HEK293 (cell line): ENCODE measurements around the gene ABCA7.

ENCODE experiments used
- GLIS1 ChIP-seq: fragments of 450-650 bp; formaldehyde crosslinking; IDR thresholded peaks from 2 replicates; pipeline ENCODE4 v1.5.1; 2016; ENCODE audit warnings: missing biosample characterization, missing genetic modification characterization
- INSM2 ChIP-seq: fragments of 450-650 bp; formaldehyde crosslinking; IDR thresholded peaks from 2 replicates; pipeline ENCODE4 v1.5.1; 2016; ENCODE audit warnings: missing biosample characterization, missing genetic modification characterization
- KLF1 ChIP-seq: fragments of 450-650 bp; formaldehyde crosslinking; IDR thresholded peaks from 2 replicates; pipeline ENCODE4 v1.5.1; 2016; ENCODE audit warnings: missing biosample characterization, missing genetic modification characterization
- KLF10 ChIP-seq: fragments of 450-650 bp; IDR thresholded peaks from 2 replicates; pipeline ENCODE4 v1.5.1; 2018; ENCODE audit warnings: missing biosample characterization, mild to moderate bottlenecking, missing genetic modification characterization
- SCRT2 ChIP-seq: fragments of 450-650 bp; formaldehyde crosslinking; IDR thresholded peaks from 2 replicates; pipeline ENCODE4 v1.5.1; 2016; ENCODE audit warnings: missing biosample characterization, missing genetic modification characterization
- SP2 ChIP-seq: fragments of 450-650 bp; formaldehyde crosslinking; IDR thresholded peaks from 2 replicates; pipeline ENCODE4 v1.5.1; 2016; ENCODE audit warnings: missing biosample characterization, missing genetic modification characterization
- SP3 ChIP-seq: fragments of 450-650 bp; formaldehyde crosslinking; IDR thresholded peaks from 2 replicates; pipeline ENCODE4 v1.5.1; 2016; ENCODE audit warnings: missing biosample characterization, missing genetic modification characterization
- ZBTB44 ChIP-seq: fragments of 450-650 bp; IDR thresholded peaks from 2 replicates; pipeline ENCODE4 v1.5.1; 2018; ENCODE audit warnings: missing biosample characterization, mild to moderate bottlenecking, missing genetic modification characterization
- ZBTB8A ChIP-seq: fragments of 450-650 bp; formaldehyde crosslinking; IDR thresholded peaks from 2 replicates; pipeline ENCODE4 v1.5.1; 2016; ENCODE audit warnings: missing biosample characterization, missing genetic modification characterization
- ZNF146 ChIP-seq: fragments of 450-650 bp; formaldehyde crosslinking; IDR thresholded peaks from 2 replicates; pipeline ENCODE4 v1.5.1; 2016; ENCODE audit warnings: missing biosample characterization, missing genetic modification characterization
- ZNF157 ChIP-seq: fragments of 450-650 bp; formaldehyde crosslinking; IDR thresholded peaks from 2 replicates; pipeline ENCODE4 v1.5.1; 2016; ENCODE audit warnings: missing biosample characterization, missing genetic modification characterization
- ZNF169 ChIP-seq: fragments of 450-650 bp; formaldehyde crosslinking; IDR thresholded peaks from 2 replicates; pipeline ENCODE4 v1.5.1; 2016; ENCODE audit warnings: missing biosample characterization, missing genetic modification characterization
- ZNF214 ChIP-seq: fragments of 450-650 bp; formaldehyde crosslinking; IDR thresholded peaks from 2 replicates; pipeline ENCODE4 v1.5.1; 2017; ENCODE audit warnings: missing biosample characterization, mild to moderate bottlenecking, missing genetic modification characterization, borderline replicate concordance
- ZNF221 ChIP-seq: fragments of 450-650 bp; formaldehyde crosslinking; IDR thresholded peaks from 2 replicates; pipeline ENCODE4 v1.5.1; 2017; ENCODE audit warnings: missing biosample characterization, missing genetic modification characterization, borderline replicate concordance
- ZNF292 ChIP-seq: fragments of 450-650 bp; formaldehyde crosslinking; IDR thresholded peaks from 2 replicates; pipeline ENCODE4 v1.5.1; 2016; ENCODE audit warnings: low read depth, missing biosample characterization, missing genetic modification characterization, borderline replicate concordance
- ZNF335 ChIP-seq: fragments of 450-650 bp; formaldehyde crosslinking; conservative IDR thresholded peaks from 2 replicates; pipeline ENCODE4 v1.5.1; 2016; ENCODE audit warnings: missing biosample characterization, missing genetic modification characterization
- ZNF350 ChIP-seq: fragments of 450-650 bp; formaldehyde crosslinking; IDR thresholded peaks from 2 replicates; pipeline ENCODE4 v1.5.0; 2017; ENCODE audit warnings: missing biosample characterization, mild to moderate bottlenecking, missing genetic modification characterization
- ZNF391 ChIP-seq: fragments of 450-650 bp; formaldehyde crosslinking; IDR thresholded peaks from 2 replicates; pipeline ENCODE4 v1.5.1; 2016; ENCODE audit warnings: low read depth, missing biosample characterization, missing genetic modification characterization, borderline replicate concordance
- ZNF426 ChIP-seq: fragments of 450-650 bp; formaldehyde crosslinking; IDR thresholded peaks from 2 replicates; pipeline ENCODE4 v1.5.1; 2017; ENCODE audit warnings: missing biosample characterization, missing genetic modification characterization, mild to moderate bottlenecking, inconsistent platforms, moderate library complexity
- ZNF433 ChIP-seq: fragments of 450-650 bp; formaldehyde crosslinking; IDR thresholded peaks from 2 replicates; pipeline ENCODE4 v1.5.1; 2016; ENCODE audit warnings: missing biosample characterization, missing genetic modification characterization, low read depth
- ZNF488 ChIP-seq: fragments of 450-650 bp; formaldehyde crosslinking; IDR thresholded peaks from 2 replicates; pipeline ENCODE4 v1.5.1; 2016; ENCODE audit warnings: missing biosample characterization, missing genetic modification characterization
- ZNF561 ChIP-seq: fragments of 450-650 bp; IDR thresholded peaks from 2 replicates; pipeline ENCODE4 v1.5.1; 2018; ENCODE audit warnings: missing biosample characterization, missing genetic modification characterization, borderline replicate concordance
- ZNF704 ChIP-seq: fragments of 450-650 bp; formaldehyde crosslinking; IDR thresholded peaks from 2 replicates; pipeline ENCODE4 v1.5.1; 2016; ENCODE audit warnings: missing biosample characterization, missing genetic modification characterization
- ZNF785 ChIP-seq: fragments of 450-650 bp; formaldehyde crosslinking; IDR thresholded peaks from 2 replicates; pipeline ENCODE4 v1.5.1; 2016; ENCODE audit warnings: missing biosample characterization, missing genetic modification characterization
- TF ChIP-seq, protein P1 (sequence below): fragments of 450-650 bp; formaldehyde crosslinking; IDR thresholded peaks from 2 replicates; pipeline ENCODE4 v1.5.1; 2016; ENCODE audit warnings: missing biosample characterization, missing genetic modification characterization
- TF ChIP-seq, protein P2 (sequence below): fragments of 450-650 bp; formaldehyde crosslinking; IDR thresholded peaks from 2 replicates; pipeline ENCODE4 v1.5.1; 2016; ENCODE audit warnings: missing biosample characterization, missing genetic modification characterization
- TF ChIP-seq, protein P3 (sequence below): fragments of 450-650 bp; IDR thresholded peaks from 2 replicates; pipeline ENCODE4 v1.5.1; 2018; ENCODE audit warnings: missing biosample characterization, missing genetic modification characterization
- TF ChIP-seq, protein P4 (sequence below): fragments of 450-650 bp; formaldehyde crosslinking; IDR thresholded peaks from 2 replicates; pipeline ENCODE4 v1.5.1; 2016; ENCODE audit warnings: missing biosample characterization, missing genetic modification characterization

The ABCA7 gene

DNA sequence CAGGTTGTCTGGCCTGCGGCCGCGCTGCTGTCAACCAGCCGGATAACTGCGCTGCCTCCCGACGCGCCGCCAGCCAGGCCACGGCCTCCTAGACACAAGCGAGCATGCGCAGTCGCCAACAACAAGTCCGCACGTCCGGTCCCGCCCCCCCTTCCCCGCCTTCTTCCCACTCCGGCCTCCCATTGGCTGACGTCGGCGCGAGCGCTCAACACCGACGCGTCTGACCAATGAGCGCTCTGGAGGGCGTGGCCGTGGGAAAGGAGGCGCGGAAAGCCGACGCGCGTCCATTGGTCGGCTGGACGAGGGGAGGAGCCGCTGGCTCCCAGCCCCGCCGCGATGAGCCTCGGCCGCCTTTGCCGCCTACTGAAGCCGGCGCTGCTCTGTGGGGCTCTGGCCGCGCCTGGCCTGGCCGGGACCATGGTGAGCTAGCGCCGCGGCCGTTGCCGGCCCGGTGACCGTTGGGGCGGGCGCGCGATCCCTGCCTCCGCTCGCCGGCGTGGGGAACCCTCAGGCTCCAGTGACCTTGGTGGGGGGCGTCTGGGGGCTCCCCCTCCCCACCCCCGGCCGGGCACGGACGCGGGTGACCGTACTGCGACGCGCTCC is 63.9 kb downstream of the ABCA7 start, which contains the start of gene GPX4 (continued):
- TF ChIP-seq ZNF391 (tag by site-specific recombination) (peak; percentile 42; the same call in 1 of the 2 replicates), ZNF146 (tag by site-specific recombination) (no peak), KLF1 (peak; percentile 24; the same call in 1 of the 2 replicates), KLF10 (tag by site-specific recombination) (peak; percentile 73), ZNF169 (tag by site-specific recombination) (no peak), ZNF433 (tag by site-specific recombination) (no peak), ZNF704 (tag by site-specific recombination) (no peak), INSM2 (tag by site-specific recombination) (0 out of 2 replicates have a peak, but pooled peaks have one; percentile 19), ZNF157 (tag by site-specific recombination) (no peak), SP3 (peak; percentile 91), ZNF561 (peak; percentile 74), GLIS1 (tag by site-specific recombination) (peak; percentile 64), ZNF335 (tag by site-specific recombination) (peak; percentile 58), ZNF488 (tag by site-specific recombination) (no peak), ZNF214 (tag by site-specific recombination) (no peak), ZNF221 (tag by site-specific recombination) (0 out of 2 replicates have a peak, but pooled peaks have one; percentile 17), ZNF426 (no peak), ZNF350 (tag by site-specific recombination) (no peak), ZBTB44 (no peak), SCRT2 (peak; percentile 93), ZNF292 (no peak), ZNF785 (tag by site-specific recombination) (peak; percentile 86), ZBTB8A (tag by site-specific recombination) (peak; percentile 91), SP2 (tag by site-specific recombination) (peak; percentile 100)
- TF ChIP-seq, protein P1, sequence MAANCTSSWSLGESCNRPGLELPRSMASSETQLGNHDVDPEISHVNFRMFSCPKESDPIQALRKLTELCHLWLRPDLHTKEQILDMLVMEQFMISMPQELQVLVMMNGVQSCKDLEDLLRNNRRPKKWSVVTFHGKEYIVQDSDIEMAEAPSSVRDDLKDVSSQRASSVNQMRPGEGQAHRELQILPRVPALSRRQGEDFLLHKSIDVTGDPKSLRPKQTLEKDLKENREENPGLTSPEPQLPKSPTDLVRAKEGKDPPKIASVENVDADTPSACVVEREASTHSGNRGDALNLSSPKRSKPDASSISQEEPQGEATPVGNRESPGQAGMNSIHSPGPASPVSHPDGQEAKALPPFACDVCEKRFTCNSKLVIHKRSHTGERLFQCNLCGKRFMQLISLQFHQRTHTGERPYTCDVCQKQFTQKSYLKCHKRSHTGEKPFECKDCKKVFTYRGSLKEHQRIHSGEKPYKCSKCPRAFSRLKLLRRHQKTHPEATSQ (tag by site-specific recombination) = peak; percentile 81
- TF ChIP-seq, protein P2, sequence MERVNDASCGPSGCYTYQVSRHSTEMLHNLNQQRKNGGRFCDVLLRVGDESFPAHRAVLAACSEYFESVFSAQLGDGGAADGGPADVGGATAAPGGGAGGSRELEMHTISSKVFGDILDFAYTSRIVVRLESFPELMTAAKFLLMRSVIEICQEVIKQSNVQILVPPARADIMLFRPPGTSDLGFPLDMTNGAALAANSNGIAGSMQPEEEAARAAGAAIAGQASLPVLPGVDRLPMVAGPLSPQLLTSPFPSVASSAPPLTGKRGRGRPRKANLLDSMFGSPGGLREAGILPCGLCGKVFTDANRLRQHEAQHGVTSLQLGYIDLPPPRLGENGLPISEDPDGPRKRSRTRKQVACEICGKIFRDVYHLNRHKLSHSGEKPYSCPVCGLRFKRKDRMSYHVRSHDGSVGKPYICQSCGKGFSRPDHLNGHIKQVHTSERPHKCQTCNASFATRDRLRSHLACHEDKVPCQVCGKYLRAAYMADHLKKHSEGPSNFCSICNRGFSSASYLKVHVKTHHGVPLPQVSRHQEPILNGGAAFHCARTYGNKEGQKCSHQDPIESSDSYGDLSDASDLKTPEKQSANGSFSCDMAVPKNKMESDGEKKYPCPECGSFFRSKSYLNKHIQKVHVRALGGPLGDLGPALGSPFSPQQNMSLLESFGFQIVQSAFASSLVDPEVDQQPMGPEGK = peak; percentile 86
- TF ChIP-seq, protein P3, sequence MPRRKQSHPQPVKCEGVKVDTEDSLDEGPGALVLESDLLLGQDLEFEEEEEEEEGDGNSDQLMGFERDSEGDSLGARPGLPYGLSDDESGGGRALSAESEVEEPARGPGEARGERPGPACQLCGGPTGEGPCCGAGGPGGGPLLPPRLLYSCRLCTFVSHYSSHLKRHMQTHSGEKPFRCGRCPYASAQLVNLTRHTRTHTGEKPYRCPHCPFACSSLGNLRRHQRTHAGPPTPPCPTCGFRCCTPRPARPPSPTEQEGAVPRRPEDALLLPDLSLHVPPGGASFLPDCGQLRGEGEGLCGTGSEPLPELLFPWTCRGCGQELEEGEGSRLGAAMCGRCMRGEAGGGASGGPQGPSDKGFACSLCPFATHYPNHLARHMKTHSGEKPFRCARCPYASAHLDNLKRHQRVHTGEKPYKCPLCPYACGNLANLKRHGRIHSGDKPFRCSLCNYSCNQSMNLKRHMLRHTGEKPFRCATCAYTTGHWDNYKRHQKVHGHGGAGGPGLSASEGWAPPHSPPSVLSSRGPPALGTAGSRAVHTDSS (tag by site-specific recombination) = no peak
- TF ChIP-seq, protein P4, sequence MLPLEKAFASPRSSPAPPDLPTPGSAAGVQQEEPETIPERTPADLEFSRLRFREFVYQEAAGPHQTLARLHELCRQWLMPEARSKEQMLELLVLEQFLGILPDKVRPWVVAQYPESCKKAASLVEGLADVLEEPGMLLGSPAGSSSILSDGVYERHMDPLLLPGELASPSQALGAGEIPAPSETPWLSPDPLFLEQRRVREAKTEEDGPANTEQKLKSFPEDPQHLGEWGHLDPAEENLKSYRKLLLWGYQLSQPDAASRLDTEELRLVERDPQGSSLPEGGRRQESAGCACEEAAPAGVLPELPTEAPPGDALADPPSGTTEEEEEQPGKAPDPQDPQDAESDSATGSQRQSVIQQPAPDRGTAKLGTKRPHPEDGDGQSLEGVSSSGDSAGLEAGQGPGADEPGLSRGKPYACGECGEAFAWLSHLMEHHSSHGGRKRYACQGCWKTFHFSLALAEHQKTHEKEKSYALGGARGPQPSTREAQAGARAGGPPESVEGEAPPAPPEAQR (tag by site-specific recombination) = no peak
